ENCODE results near the gene OR10AD1.

- TF ChIP-seq CTCF (IDR thresholded peaks at IDR 0.05 in 4 of 5, conservative IDR thresholded peaks at IDR 0.05 in 1 of 5) (peak in 4 of 5 experiments; percentile 14 to 54 (median 44)), POLR2A (IDR thresholded peaks at IDR 0.05) (no peak)
Measured at GRCh38 chr12:48197549-48197970, 5.5 kb downstream of the OR10AD1 start.
